GM12875 (cell line): ENCODE measurements around the gene MPV17L2.
A peak's percentile ranks its signal among the peaks of the same experiment; 100 is the strongest.
"Not testable (repeated sequence)": the region's sequence is repeated elsewhere in the genome, so short reads cannot be mapped to it uniquely, and the experiment has no call there.

Experiments
- H3K4me3 ChIP-seq: one replicate; pipeline ENCODE4 v1.5.1; 2011; ENCODE audit warnings: low read depth, low read length, control low read depth
- TF ChIP-seq, protein P1 (sequence below): IDR thresholded peaks from 2 replicates; pipeline ENCODE4 v1.5.1; 2011; ENCODE audit warnings: low read depth, mild to moderate bottlenecking, control low read depth, inconsistent platforms, low read length, moderate library complexity, borderline replicate concordance; ENCODE audit not compliant: insufficient read depth

Gene MPV17L2

GRCh38 chr19:18203408-18203862 is 10.4 kb downstream of the MPV17L2 start:
- H3K4me3 ChIP-seq: peak overlapping the region; percentile 81
- TF ChIP-seq, protein P1, sequence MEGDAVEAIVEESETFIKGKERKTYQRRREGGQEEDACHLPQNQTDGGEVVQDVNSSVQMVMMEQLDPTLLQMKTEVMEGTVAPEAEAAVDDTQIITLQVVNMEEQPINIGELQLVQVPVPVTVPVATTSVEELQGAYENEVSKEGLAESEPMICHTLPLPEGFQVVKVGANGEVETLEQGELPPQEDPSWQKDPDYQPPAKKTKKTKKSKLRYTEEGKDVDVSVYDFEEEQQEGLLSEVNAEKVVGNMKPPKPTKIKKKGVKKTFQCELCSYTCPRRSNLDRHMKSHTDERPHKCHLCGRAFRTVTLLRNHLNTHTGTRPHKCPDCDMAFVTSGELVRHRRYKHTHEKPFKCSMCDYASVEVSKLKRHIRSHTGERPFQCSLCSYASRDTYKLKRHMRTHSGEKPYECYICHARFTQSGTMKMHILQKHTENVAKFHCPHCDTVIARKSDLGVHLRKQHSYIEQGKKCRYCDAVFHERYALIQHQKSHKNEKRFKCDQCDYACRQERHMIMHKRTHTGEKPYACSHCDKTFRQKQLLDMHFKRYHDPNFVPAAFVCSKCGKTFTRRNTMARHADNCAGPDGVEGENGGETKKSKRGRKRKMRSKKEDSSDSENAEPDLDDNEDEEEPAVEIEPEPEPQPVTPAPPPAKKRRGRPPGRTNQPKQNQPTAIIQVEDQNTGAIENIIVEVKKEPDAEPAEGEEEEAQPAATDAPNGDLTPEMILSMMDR: no peak

- TF ChIP-seq, protein P1: no peak
- H3K4me3 ChIP-seq: peak within 1 kb of the TSS; percentile 81
These were observed 10.9 kb downstream of the MPV17L2 start, which contains the start of gene RAB3A for GRCh38 chr19:18203863-18204393. TSS of gene RAB3A (minus strand) at chr19:18204042. CDS start at chr19:18202740, 1,302 bp downstream.

DNA sequence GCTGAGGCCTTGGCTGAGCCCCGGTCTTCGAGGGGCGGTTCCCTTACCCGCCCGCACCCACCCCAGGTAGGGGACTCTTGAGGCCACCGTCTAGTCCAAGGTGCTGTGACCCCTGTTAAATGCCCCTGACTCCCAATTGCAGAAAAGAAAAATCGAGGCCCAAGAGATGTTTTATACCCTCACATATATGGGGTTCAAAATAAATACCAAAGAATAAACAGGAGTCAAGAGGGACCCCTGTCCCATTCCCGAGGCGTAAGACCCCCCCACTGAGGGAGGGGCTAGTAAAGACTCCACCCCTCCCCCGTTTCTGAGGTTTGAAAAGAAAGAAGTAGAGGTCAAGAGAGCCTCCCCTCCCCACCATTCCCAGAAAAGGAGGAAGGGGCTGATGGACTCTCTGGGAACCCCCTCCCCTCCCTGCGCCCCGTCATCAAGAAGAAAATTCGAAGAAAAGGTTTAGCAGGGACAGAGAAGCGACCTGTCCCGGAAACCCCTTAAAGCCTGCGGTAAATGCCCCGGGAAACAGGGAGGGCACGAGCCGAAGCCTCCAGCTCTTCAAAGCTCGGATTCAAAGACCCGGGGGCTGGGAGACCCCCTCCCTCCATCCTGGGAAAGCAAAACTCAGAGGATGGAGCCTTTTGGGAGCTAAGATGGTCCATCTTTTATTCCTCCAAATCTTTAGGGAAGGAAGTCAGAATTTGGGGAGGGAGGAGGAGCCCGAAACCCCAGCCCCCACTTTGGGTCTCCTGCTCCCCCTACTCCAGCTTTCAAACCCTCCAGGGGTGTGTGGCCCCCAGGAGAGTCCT is 11.6 kb downstream of the MPV17L2 start:
- TF ChIP-seq, protein P1: no peak

GRCh38 chr19:18205200-18205892 is 12.3 kb downstream of the MPV17L2 start:
- H3K4me3 ChIP-seq: peak overlapping the region; percentile 41
- TF ChIP-seq, protein P1: no peak

More for the DNA sequence above, 11.6 kb downstream of the MPV17L2 start:
- H3K4me3 ChIP-seq: peak overlapping the region; percentile 41

DNA sequence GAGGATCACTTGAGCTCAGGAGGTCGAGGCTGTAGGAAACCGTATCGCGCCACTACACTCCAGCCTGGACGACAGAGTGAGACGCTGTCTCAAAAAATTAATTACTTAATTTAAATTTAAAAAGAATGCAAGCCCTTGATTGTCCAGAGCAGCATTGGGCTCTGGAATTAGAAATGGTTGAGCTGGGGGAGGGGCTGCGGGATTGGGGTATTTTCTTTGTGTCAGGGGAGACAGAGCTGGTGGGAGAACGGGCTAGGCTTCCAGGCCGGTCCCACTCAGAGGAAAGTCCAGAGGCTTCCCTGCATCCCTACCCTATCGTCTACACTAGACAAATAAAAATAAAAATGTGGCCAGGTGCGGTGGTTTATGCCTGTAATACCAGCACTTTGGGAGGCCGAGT is 13.0 kb downstream of the MPV17L2 start:
- no peak overlapping the region for H3K4me3 ChIP-seq
- TF ChIP-seq, protein P1: no peak

- TF ChIP-seq, protein P1: peak; percentile 79
- H3K4me3 ChIP-seq: no peak overlapping the region
These were observed 15.3 kb downstream of the MPV17L2 start for GRCh38 chr19:18208098-18208951.

- not testable (repeated sequence) for H3K4me3 ChIP-seq
These were observed 16.9 kb downstream of the MPV17L2 start for GRCh38 chr19:18209912-18210311.
